ENCODE data around the gene NBPF1.
"Not testable (repeated sequence)": the region's sequence is repeated elsewhere in the genome, so short reads cannot be mapped to it uniquely, and the experiment has no call there.

The NBPF1 gene

DNA sequence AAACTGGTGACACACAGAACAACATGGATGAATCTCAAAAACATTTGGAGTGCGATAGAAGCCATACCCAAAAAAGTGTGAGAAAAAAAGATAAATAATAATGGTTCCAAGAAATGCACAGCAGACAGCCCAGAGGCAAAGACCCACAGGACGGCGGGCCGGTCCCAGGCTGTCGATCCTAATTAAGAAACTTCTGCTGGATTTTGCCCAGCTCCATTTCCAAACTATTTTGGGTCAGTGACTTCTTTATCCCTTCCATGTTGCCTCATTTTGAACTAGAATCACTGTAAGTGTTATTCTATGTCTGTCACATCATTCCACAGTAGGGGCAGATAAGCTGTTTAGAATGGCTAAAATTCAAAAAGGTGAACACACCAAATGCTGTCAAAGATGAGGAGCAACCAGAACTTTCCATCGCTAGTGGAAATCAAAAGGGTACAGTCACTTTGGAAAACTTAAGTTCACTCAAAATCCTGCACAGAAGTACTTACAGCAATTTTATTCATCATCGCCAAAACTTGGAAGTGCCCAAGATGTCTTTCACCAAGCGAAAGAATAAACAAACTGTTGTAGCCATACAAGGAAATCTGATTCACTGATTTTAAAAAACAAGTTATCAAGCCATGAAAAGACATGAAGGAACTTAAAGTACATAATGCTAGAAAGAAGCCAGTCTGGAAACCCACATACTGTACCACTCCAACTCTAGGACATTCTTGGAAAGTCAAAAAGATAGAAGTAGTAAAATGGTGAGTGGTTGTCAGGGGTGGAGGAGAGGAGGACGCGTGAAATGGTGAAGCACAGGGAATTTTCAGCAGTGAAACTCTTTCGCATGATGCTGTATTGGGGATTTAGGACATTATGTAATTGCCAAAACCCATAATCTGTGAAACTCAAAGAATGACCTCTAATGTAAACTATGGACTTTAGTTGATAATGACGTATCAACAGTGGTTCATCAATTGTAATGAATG, 7.5 kb downstream of the NBPF1 start:
- DNase-seq (ENCODE audit: low read depth in 2 of 2): no peak

DNA sequence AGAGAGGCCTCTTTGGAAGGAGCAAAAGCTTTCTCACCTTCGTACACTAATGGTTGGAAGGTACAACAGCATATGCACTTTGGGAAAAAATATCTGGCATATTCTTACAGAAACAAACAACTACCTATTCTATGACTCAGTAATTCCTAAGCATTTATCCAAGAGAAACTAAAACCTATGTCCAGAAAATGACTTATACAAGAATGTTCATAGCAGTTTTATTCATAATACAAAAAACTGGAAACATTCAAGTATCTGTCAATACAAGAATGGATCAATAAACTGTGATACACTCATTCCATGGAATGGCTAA, 8.2 kb downstream of the NBPF1 start:
- no peak for DNase-seq (ENCODE audit: low read depth in 2 of 2)

DNA sequence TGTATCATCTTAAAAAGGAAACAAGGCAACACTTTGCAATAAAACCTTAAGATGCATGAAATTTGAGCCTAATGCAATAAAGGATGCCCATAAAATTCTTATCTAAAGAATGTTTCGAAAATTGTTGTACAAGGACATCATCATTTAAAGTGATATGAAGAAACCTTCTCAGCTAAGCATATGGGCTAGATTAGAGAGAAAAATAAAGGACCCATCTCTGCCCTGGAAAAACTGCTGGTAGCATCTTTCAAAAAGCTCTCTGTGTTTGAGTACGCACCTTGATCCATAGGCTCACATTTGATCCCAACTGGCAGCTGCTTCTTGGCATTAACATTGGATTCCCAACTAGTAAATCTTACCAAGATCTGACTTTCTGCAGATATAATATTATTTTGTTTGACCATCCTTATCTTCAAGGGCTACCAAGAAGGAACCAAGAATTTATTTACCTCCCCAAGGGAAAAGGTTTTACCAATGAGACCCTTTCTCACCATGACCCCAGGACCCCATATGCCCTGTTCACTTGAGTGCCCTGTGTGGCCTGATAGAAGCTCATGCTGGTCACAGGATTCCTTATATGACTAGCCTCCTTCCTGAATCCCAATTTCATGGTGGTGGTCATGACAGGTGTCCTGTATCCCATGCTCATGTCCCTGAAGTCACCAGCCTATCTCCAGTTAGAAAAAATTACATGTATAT, 8.7 kb downstream of the NBPF1 start:
- not testable (repeated sequence) for DNase-seq (ENCODE audit: low read depth in 2 of 2)

DNA sequence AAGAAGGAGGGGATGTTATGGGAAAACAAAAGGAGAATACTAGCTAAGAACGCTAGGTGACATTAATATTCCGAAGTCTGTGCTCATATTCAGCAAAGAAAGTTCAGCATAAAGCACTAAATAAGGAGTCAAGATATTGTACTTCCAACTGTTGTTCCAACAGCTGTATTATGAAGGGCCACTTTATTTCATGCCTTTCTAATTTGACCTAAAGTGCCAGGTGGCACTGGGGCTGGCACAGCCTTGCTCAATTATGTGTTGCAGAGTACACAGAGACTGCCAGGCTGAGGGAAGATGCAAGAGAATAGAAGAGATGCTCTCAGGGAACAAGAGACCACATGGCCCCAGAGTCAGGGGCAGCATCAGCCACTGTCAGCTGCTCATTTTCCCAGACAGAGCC, 9.7 kb downstream of the NBPF1 start:
- not testable (repeated sequence) for DNase-seq (ENCODE audit: low read depth in 2 of 2)

DNA sequence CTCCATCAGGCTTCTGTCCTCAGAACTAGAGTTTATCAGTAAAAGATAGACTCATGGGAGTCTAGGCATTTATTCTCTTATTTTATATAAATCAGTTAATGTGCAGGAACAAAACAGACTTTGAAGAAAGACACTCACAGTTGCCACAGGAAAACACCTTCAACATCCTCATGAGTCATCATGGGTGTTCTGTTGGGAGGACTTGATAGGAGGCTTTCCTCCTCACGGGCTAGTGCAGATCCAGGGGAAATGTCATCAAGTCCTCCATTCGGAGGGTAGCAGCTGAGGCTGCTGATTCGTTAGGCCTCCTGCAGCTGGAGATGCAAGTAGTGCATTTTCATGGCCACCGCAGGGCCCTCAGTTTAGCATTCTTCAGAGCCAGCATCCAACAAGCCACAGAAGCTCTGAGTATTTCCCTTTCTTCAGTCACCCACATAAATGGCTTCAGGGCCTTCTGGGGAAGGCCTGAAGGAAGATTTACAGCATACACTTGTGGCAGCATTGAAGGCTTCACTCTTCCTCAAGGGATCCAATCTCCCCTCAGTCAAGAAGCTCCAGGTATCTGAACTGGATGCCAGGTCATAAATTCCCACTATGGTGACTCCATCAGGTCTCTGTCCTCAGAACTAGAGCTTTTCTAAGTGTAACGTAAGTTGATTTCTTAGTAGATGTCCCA, 10.9 kb downstream of the NBPF1 start:
- DNase-seq (ENCODE audit: low read depth in 2 of 2): not testable (repeated sequence)

DNA sequence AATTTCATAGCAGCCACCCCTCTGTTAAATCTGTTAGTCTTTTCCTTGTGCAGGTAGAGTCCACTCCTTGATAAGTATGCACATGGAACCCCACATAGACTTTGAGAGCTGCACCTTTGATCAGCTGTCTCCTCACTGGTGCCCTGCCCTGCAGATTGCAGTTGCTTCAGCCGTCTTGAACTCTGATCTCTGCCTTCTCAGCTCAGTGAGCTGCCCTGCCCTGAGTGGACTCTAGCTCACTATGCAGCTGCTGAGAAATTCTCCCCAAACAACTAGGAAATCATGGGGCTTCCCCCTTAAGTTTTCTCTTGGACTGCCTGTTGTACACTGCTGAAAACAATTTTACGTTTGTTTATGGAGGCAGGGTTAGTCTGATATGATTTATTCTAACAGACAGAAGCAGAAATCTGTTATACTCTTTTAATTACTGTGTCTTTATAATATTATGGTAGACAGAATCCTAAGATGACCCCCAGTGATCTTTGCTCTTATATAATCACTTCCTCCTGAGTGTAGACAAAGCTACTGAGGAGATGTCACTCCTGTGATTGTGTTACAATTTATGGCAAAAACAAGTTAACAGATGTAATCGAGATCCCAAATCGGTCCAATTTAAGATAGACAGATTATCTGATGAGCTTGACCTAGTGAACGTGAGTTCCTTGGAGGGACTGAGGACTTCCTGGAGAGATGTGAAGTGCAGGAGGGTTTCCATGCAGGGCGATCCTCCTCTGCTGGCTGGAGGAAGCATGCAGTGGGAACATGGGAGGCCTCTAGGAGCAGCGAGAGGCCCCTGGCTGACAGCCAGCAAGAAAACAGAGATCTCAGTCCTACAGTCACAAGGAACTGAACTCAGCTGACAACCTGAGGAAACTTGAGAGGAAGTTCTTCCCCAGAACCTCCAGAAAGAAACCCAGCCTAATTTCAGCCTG, 12.2 kb downstream of the NBPF1 start:
- not testable (repeated sequence) for DNase-seq (ENCODE audit: low read depth in 2 of 2)

DNA sequence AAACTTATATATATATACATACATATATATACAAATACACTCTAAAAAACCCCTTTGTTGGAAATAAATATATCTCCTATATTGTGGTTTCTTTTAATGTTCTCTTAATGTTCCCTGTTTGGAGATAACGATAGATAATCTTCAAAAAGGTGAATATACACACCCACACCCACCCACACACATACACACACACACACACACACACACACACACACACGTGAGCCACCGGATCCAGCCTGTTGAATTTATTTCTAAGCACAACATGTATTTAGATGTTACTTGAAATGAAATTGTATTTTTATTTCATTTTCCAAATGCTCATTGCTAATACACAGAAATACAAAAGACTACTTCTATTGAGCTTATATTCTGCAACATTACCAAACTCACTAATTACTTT, 14.0 kb downstream of the NBPF1 start:
- DNase-seq (ENCODE audit: low read depth in 2 of 2): not testable (repeated sequence)

DNA sequence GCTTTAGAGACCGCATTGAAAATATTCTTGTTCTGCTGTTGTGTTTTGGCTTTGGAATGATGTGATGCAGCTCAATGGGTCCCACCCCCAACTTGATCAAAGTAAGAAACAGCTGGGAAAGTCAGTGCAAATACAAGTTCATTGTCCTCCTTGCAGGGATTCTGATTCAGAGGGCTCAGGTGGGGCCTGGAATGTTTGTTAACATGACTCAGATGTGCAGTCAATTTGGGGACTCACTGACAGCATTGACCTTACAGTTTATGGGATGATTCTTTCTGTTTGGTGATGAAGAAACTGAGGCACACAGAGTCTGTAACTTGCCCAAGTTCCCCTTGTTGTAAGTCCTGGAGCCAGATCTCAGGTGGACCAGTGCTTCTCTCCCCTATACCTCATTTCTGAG, 18.1 kb downstream of the NBPF1 start:
- not testable (repeated sequence) for DNase-seq (ENCODE audit: low read depth in 2 of 2)

DNA sequence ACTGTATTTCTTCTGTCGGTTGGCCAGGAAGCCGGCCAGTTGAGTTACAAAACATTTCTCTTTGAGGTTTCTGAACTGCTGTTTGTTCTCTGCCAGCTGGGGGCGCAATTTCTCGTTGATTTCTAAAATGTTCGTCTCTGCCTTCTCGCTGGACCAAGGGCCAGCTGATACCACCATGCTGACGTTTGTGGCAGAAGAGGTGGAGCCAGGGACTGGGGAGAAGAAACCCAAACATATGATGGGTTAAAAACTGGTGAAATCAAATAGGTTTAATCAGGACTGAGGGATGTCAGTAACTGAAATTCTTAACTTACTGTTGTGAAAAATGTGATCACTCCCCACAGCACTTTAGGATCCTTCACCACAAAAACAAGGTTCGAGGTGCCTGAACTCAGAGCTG, 21.5 kb downstream of the NBPF1 start:
- not testable (repeated sequence) for DNase-seq (ENCODE audit: low read depth in 2 of 2)

DNA sequence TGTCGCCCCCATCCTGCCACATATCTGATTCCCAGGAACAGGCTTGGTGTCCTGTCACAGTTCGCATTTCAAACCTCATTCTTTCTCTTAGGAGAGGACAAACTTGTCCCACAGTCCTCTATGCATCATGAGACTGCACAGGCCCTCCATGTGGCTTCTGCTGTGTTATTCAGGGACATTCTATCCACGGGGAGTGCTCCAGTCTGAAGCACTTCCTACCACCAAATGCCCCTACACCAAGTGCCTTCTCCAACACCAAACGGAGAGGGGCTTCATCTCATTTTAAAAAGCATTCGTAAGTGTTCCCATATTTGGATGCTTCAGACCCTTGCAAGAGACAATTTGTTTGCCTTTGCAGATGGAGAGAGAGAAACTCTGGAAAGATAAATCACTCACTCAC, 25.3 kb downstream of the NBPF1 start:
- DNase-seq (ENCODE audit: low read depth in 2 of 2): not testable (repeated sequence)

DNA sequence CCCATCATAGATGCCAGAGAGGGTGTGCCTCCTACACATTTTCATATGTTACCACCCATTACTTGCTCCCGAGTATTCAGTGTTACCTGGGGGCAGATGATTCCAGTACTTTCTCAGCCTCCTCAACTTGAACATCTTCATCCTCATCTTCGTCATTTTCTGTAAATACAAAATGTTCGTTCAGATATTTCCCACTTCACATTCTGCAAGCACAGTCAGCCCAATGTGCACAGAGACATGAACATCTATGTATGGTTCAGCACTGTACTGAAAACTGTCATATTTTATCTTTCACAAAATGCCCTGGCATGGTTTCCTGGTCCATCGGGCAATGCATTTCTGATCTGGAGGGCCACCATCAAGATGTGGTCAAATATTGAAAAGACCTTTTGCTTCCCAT, 25.7 kb downstream of the NBPF1 start:
- not testable (repeated sequence) for DNase-seq (ENCODE audit: low read depth in 2 of 2)

DNA sequence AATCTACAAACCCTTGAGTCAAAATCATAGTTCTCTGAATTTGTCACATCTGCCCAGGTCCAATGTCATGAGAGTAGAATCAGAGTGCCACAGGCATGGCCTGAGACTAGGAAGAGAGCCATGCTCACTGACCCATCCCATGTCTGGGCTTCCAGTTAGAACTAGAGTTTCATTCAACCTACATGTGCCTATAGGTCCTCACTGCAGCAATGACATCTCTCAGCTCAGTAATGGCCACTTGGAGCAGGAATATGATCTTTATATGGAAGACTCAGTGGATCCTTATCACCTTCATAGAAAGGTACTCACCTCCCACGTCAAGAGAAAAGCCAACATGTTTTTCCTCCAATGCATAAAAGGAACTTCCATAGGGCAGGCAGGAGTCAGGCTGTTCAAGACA, 48.0 kb downstream of the NBPF1 start:
- DNase-seq (ENCODE audit: low read depth in 2 of 2): not testable (repeated sequence)

DNA sequence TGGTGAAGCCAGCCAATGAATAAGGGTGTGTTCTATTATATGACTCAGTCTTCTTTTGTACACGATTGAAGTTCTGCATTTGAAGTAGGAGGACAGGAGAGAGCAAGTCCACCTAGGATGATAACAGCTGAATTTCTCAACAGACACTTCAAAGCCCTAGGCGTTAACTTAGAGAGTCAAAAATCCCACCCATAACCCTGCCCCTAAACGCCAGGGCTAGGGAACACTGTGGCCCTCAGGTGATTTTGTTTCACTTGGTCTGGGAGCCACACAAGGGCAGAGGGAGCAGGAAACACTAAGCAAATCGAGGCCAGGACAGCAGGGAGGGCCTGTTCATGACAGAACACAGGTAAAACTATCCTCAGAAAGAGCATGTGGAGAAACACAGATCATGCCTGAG, 52.3 kb downstream of the NBPF1 start:
- DNase-seq (ENCODE audit: low read depth in 2 of 2): not testable (repeated sequence)

DNA sequence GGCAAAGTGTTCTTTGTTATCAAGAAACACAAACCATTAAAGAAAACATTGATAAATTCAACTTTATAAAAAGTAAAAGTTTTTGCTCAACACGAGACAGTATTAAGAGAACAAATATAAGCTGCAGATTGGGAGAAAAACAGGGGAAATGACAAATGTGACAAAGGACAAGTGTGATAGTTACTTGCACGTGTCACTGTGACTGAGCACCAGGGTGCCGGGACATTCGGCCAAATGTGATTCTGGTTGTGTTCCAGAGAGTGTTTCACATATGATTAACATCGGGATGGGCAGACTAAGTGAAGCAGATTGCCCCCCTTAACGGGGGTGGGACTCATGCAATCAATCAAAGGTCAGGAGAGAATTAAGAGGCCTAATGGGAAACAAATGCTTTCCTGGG, 52.9 kb downstream of the NBPF1 start:
- DNase-seq (ENCODE audit: low read depth in 2 of 2): not testable (repeated sequence)

DNA sequence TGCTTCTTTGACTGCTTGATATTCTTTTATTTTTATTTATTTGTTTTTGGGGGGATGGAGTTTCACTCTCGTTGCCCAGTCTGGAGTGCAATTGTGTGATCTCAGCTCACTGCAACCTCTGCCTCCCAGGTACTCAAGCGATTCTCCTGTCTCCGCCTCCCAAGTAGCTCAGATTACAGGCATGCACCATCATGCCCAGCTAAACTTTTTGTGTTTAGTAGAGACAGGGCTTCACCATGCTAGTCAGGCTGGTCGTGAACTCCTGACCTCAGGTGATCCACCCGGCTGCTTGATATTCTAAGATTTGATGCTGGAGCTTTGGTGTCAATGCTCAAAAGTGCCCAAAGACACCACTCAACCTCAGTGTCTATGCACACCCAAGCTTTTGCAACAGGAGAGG, 53.7 kb downstream of the NBPF1 start:
- DNase-seq (ENCODE audit: low read depth in 2 of 2): not testable (repeated sequence)

DNA sequence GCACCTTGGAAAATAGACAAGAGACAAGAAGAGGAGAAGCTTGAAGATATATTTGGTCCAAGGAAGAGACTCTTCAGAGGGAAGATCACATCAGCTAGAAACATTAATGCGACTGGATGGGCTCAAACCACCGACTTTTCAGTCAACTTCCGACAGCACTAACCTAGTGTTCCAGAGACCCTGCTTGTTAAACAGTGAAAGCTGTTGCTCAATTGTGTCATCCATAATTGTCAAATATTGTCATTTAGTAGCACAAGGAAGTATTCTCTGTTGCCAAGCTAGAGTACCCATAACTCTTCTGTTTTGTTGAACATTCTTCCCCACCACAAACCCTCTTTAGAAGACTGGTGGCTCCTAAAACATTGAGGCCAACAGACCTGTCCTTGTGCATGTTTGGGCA, 56.3 kb downstream of the NBPF1 start:
- not testable (repeated sequence) for DNase-seq (ENCODE audit: low read depth in 2 of 2)

DNA sequence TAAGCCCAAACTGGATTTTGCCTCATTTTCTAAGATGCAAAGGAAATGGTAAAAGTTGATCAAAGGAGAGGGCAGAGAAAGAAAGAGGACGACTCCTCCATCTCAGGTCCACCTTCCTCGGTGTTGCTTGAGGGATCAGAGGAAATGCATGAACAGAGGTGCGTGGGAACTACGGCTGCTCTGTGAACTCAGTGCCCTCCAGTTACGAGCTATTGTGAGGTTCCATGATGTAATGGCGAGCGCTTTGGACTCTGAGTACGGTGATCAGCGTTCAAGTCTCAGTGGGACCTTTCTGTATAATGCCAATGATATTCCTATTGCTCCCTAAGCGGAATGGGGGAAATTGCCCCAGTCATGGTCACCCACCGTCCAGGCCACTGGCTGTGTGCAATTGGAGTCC, 60.1 kb downstream of the NBPF1 start:
- DNase-seq (ENCODE audit: low read depth in 2 of 2): not testable (repeated sequence)

DNA sequence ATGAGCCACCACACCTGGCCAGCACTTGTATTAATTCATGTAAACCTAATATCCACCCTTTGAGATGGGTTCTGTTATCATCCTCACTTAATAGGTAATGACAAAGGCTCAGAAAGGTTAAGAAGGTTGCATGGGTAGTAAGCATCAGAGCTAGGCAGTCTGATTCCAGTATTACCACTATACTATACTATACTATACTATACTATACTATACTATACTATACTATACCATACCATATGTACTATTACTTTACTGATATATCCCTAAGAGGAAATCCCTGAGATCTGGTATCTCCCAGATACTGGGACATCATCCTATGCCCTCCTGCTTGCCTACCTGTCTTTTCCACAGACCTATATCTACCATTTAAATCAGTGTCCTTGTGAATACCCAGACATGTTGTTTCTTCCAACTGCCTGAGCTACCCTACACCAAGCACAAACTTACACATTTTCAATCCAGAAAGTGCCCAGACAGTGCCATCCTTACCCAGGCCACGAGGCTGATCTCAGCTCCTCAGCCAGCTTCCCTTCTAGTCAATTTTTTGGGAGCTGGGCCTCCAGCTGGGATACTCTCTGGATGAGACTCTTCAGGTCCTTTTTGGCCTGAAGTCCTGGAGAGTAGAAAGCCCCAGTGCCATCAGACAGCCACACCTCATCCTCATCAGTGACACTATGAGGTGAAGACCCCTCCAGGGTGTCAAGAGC, 63.0 kb downstream of the NBPF1 start:
- not testable (repeated sequence) for DNase-seq (ENCODE audit: low read depth in 2 of 2)

DNA sequence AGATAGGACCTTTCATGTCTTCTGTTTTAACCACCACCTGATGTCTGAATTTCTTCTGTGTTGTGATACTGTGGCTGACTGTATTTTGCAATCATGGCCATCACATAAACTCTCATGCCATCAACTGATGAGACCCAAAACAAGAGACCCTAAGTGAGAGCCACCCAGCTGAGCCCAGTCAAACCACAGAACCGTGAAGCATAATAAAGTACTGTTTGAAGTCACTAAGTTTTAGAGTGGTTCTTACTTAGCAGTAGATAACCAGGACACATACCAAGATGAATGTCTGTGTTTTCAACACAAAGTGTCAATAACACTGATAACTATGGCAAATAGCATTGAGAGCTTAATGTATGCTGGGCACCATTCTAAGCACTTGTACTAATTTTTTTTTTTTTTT, 63.8 kb downstream of the NBPF1 start:
- DNase-seq (ENCODE audit: low read depth in 2 of 2): not testable (repeated sequence)

DNA sequence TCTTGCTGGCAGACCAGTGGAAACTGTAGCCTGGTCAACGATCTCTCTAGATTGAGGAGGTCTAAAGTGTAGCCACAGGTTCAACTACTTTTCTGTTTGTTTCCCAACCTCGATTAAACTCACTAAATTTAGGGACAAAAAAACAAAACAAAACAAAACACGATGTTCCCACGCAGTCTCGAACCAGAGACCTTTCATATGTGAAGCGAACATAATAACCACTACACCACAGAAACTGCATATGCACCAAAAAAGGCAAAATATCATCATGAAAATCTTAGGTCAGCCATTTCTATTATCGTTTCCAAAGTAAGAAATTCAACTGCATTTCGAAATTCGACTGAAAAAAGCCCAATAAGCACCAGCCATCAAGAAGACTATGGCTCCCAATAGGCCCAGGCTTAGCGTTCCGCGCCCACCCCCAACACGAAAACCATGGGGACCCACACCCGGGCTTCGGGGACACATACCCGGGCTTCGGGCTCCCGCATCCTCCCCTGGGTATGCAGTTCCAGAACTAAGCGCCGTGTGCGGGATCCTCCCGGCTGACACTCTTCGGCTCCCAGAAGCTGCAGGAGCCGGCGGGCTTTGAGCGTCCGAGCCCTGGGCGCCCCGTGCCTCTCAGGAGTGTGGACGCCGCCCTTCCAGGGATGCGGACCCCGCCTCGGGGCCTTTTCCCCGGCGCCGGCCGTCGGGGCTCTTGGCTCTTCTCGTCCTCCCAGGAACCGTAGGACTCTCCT, 65.7 kb downstream of the NBPF1 start:
- DNase-seq (ENCODE audit: low read depth in 2 of 2): not testable (repeated sequence)

Measured in stimulated activated CD4-positive, alpha-beta T cell treated with anti-CD3 and anti-CD28 coated beads, Interleukin-15, amount 100 ng/mL, for 48 hours (primary cell).